Right lobe of liver (tissue), 4 donors: Measurements from ENCODE around the gene BRICD5.

ENCODE experiments used
- CTCF ChIP-seq, 4 donors: fragments of 200-600 bp in 3 of 4; fragments of 450-650 bp in 1 of 4; IDR thresholded peaks; one replicate each; pipeline versions ENCODE4 v1.5.1 to v1.8.0; 2016 to 2022; ENCODE audit warnings: antibody characterized with exemption in 4 of 4, mild to moderate bottlenecking in 2 of 4
- POLR2A ChIP-seq: fragments of 450-650 bp; IDR thresholded peaks from one replicate; pipeline ENCODE4 v1.6.1; 2017; ENCODE audit warnings: antibody characterized with exemption, mild to moderate bottlenecking
- donor health status: DM: no; HTN: no; CAD: no.
- donor health status: DM: no; HTN: no; CAD: no.
- donor health status: DM: no; HTN: yes; CAD: no.

DNA sequence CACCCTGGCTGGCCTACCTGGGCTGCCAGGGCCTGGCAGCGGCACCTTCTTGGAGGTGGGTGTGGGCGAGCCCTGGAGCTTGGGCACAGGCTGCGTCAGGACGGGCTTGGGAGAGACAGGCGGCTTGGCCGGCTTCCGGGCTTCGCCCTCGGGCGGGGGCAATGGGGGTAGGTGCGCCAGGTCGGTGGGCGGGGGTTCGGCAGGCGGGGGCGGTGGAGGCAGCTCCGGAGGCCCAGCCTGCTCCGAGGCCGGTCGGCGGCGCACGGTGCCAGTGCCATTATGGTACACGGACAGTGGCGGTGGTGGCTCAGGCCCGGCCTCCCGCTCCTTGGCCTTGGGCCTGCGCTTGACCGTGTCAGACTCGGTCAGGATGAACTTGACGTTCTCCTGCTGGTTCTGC, 31.1 kb downstream of the BRICD5 start:
- TF ChIP-seq CTCF (IDR thresholded peaks at IDR 0.05) (no peak), POLR2A (no peak)
